Fibroblast of the aortic adventitia (primary cell): ENCODE measurements around the gene SLC25A13. TPM values are rescaled to one million over a fixed set of nuclear protein-coding genes. Genes with fewer than 3 reads are reported as not detected.

Experiments used
- DNase-seq: peaks from one replicate; pipeline ENCODE4 v3.0.0-alpha.2; 2010; ENCODE audit warnings: low read depth
- H3K4me3 ChIP-seq: 2 replicates; pipeline ENCODE4 v1.5.1; 2011; ENCODE audit warnings: low read depth, mild to moderate bottlenecking, control low read depth, low read length, moderate library complexity
- total RNA-seq: library from RNA; depleted of rRNA; stranded (reverse); fragments of >200 nt; gene quantifications from 2 replicates; pipeline ENCODE4 v1.2.3, GENCODE V29; 2012; ENCODE audit warnings: low replicate concordance
- TF ChIP-seq, protein P1 (sequence below): IDR thresholded peaks from 2 replicates; pipeline ENCODE4 v1.5.1; 2011; ENCODE audit warnings: mild to moderate bottlenecking, low read length, control low read depth, inconsistent platforms; ENCODE audit not compliant: insufficient read depth

Gene SLC25A13
- total RNA-seq, 1 donor = 14.3 TPM

DNA sequence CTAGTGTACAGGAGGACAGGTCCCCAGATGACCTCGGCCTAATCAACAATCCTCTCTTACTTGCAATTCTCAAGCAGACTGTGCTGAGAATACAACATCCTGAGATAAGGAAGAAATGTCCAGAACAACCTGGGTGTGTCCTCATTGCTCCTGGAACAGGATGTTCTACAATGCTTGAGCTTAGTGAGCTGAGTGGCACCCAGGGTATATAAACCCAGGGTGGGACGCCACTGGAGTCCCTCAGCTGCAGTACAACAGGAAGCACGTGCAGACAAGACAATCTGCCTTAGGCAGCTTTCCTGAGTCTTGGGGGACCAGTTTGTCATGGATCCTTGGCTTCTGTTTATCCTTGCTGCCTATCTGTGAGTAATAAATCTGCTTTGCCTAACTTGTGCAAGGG, 27.7 kb upstream of the SLC25A13 start:
- no peak for DNase-seq
- TF ChIP-seq, protein P1, sequence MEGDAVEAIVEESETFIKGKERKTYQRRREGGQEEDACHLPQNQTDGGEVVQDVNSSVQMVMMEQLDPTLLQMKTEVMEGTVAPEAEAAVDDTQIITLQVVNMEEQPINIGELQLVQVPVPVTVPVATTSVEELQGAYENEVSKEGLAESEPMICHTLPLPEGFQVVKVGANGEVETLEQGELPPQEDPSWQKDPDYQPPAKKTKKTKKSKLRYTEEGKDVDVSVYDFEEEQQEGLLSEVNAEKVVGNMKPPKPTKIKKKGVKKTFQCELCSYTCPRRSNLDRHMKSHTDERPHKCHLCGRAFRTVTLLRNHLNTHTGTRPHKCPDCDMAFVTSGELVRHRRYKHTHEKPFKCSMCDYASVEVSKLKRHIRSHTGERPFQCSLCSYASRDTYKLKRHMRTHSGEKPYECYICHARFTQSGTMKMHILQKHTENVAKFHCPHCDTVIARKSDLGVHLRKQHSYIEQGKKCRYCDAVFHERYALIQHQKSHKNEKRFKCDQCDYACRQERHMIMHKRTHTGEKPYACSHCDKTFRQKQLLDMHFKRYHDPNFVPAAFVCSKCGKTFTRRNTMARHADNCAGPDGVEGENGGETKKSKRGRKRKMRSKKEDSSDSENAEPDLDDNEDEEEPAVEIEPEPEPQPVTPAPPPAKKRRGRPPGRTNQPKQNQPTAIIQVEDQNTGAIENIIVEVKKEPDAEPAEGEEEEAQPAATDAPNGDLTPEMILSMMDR = no peak
- H3K4me3 ChIP-seq = no peak overlapping the region

GRCh38 chr7:96347471-96347870, 25.6 kb upstream of the SLC25A13 start:
- H3K4me3 ChIP-seq = no peak overlapping the region
- no peak for DNase-seq
- TF ChIP-seq, protein P1 = no peak

- DNase-seq = no peak
- TF ChIP-seq, protein P1 = no peak
- no peak overlapping the region for H3K4me3 ChIP-seq
Measured at GRCh38 chr7:96346293-96346953, 24.5 kb upstream of the SLC25A13 start.

DNA sequence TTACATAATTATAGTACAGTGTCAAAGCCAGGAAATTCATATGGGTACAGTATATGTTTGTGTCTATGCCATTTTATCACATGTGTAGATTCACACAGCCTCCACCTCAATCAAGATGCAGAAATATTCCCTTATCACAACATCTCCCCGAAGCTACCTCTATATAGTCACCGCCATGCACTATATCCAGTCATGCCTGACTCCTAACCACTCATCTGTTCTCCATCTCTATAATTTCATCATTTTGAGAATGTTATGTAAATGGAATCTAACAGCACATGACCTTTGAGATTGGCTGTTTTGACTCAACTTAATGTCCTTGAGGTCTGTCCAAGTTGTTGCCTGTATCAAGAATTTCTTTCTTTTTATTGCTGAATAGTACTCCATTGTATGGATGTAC, 22.3 kb upstream of the SLC25A13 start:
- no peak overlapping the region for H3K4me3 ChIP-seq
- DNase-seq = no peak
- TF ChIP-seq, protein P1 = no peak

DNA sequence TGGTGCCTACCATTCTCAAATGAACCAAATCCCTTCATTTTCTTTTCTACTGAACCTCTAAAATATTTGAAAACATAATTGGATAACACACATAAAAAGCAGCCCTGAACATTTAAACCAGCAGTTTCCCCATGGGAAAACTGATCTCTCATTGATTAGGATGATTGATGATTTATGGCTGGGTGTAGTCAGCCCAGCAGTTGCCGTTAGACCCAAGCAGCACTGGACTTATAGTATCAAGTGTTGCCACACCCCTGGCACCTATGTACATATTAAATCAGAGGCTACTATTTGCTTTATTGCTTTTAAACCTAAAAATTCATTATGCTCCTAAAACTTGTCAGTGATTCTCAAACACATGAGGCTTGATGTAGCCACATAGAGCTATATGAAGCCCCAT, 20.2 kb upstream of the SLC25A13 start:
- TF ChIP-seq, protein P1 = no peak
- no peak for DNase-seq
- H3K4me3 ChIP-seq = no peak overlapping the region

GRCh38 chr7:96337519-96337918, 15.6 kb upstream of the SLC25A13 start:
- DNase-seq = peak; percentile 30
- TF ChIP-seq, protein P1 = no peak
- H3K4me3 ChIP-seq = no peak overlapping the region

DNA sequence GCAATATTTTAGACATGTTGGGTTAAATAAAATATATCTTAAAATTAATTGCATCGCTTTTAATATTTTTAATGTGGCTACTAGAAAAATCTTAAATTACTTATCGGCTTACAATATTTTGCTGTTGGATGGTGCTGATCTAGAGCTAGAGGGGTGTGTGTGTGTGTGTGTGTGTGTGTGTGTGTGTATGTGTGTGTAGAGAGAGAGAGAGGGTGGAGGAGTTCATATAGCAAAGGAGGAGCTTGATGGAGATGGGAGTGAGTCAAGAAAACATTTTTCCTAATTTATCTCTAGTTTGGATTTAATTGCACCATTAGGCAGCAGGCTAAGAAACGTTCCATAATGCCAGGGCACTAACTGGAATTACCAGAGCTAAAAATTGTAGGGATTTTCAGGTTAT, 10.4 kb upstream of the SLC25A13 start:
- TF ChIP-seq, protein P1 = no peak
- no peak overlapping the region for H3K4me3 ChIP-seq
- no peak for DNase-seq
